Effector memory CD8-positive, alpha-beta T cell (primary cell): ENCODE results near the gene RBM39.

Experiments used
- ATAC-seq: fragments of 150-1000 bp; cut with Tn5 transposase; replicated peaks from 2 replicates; pipeline ENCODE4 v1.10.0; 2021; ENCODE audit warnings: mild to moderate bottlenecking, moderate library complexity
- DNase-seq, 3 experiments: peaks; one replicate each; pipeline ENCODE4 v3.0.0; 2021
- H3K27ac Mint-ChIP-seq, 2 donors: one replicate each; pipeline ENCODE4 v1.8.0; 2022; ENCODE audit warnings: mild to moderate bottlenecking in 2 of 2, mixed read lengths in 2 of 2, moderate library complexity in 2 of 2
- H3K27me3 Mint-ChIP-seq, 2 donors: one replicate each; pipeline ENCODE4 v1.8.0; 2022; ENCODE audit warnings: mixed read lengths in 2 of 2
- H3K36me3 Mint-ChIP-seq: one replicate; pipeline ENCODE4 v1.8.0; 2022; ENCODE audit warnings: mild to moderate bottlenecking, moderate library complexity, mixed read lengths; ENCODE audit not compliant: insufficient read depth
- H3K4me1 Mint-ChIP-seq, 2 donors: one replicate each; pipeline ENCODE4 v1.8.0; 2022; ENCODE audit warnings: low read depth in 2 of 2, mixed read lengths in 2 of 2
- H3K4me3 Mint-ChIP-seq, 2 donors: one replicate each; pipeline ENCODE4 v1.8.0; 2022; ENCODE audit warnings: mild to moderate bottlenecking in 2 of 2, mixed read lengths in 2 of 2, moderate library complexity in 2 of 2
- H3K9me3 Mint-ChIP-seq, 2 donors: one replicate each; pipeline ENCODE4 v1.8.0; 2022; ENCODE audit warnings: mixed read lengths in 2 of 2

The RBM39 gene

DNA sequence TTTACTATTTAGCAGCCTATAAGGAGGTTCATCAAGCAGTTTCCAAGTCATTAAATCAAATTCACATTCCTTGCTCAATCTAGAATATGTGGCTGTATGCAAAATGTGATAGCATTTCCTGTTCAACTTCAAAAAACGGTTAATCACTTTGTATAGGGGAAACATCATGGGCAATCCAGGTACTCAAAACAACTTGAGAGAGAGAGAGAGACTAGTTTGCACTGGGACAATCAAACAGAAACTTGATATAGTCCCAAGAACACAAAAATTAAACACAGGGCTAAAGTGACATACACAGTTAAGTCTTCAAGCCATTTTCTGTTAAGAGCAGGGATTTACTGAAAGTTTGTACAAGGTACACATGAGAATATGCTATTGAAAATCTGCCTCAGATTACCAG is 84.8 kb downstream of the RBM39 start:
- H3K27me3 Mint-ChIP-seq, result no peaks in the 10 kb centered on the region
- ATAC-seq (peak; percentile 23), DNase-seq (no peak)
- peaks cover 36 to 53% of the 10 kb centered on the region in 2 donors for H3K4me1 Mint-ChIP-seq
- H3K27ac Mint-ChIP-seq, result peak overlapping the region; percentile 62 to 83
- H3K36me3 Mint-ChIP-seq, result peaks cover 20% of the 10 kb centered on the region
- H3K9me3 Mint-ChIP-seq, result no peaks in the 10 kb centered on the region
- peak overlapping the region; percentile 3 to 48 for H3K4me3 Mint-ChIP-seq

- H3K4me3 Mint-ChIP-seq, result no peak overlapping the region
- no peak for DNase-seq
- peaks cover 22% of the 10 kb centered on the region for H3K36me3 Mint-ChIP-seq
- no peak for ATAC-seq
- no peaks in the 10 kb centered on the region for H3K9me3 Mint-ChIP-seq
- H3K27ac Mint-ChIP-seq, result no peak overlapping the region
- H3K4me1 Mint-ChIP-seq, result peaks cover 26 to 46% of the 10 kb centered on the region in 2 donors
- H3K27me3 Mint-ChIP-seq, result no peaks in the 10 kb centered on the region
Observed at GRCh38 chr20:35654415-35654814, 87.6 kb downstream of the RBM39 start.

GRCh38 chr20:35653893-35654292 is 88.2 kb downstream of the RBM39 start:
- Mint-ChIP-seq H3K27me3 (no peaks in the 10 kb centered on the region), H3K4me3 (no peak overlapping the region)

More at GRCh38 chr20:35653893-35654292, 88.2 kb downstream of the RBM39 start:
- Mint-ChIP-seq H3K36me3 (peaks cover 22% of the 10 kb centered on the region), H3K9me3 (no peaks in the 10 kb centered on the region), H3K4me1 (peaks cover 27 to 46% of the 10 kb centered on the region in 2 donors), H3K27ac (no peak overlapping the region)
- no peak for ATAC-seq
- DNase-seq, result no peak
